ENCODE data around the gene CORO2A.

DNA sequence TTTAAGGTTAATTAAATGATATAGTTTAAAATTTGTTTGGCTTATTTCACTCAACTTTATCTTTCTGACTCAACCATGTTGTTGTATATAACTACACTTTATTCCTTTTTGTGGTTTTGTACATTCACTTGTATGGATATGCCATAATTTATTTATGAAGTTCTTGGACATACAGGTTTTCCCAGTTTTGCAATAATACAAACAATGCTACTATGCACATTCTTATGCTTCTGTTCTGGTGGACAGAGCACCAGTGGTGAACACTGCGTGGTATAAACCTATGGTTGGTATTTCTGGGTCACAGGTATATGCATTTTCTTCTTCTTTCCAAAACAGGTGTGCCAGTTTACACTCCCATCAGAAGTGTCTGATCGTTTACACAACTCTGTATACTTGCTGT, 37.8 kb downstream of the CORO2A start:
- TF ChIP-seq, protein P1, sequence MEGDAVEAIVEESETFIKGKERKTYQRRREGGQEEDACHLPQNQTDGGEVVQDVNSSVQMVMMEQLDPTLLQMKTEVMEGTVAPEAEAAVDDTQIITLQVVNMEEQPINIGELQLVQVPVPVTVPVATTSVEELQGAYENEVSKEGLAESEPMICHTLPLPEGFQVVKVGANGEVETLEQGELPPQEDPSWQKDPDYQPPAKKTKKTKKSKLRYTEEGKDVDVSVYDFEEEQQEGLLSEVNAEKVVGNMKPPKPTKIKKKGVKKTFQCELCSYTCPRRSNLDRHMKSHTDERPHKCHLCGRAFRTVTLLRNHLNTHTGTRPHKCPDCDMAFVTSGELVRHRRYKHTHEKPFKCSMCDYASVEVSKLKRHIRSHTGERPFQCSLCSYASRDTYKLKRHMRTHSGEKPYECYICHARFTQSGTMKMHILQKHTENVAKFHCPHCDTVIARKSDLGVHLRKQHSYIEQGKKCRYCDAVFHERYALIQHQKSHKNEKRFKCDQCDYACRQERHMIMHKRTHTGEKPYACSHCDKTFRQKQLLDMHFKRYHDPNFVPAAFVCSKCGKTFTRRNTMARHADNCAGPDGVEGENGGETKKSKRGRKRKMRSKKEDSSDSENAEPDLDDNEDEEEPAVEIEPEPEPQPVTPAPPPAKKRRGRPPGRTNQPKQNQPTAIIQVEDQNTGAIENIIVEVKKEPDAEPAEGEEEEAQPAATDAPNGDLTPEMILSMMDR (conservative IDR thresholded peaks at IDR 0.05): no peak
- no peak for TF ChIP-seq ZFX (IDR thresholded peaks at IDR 0.05)
